Cardiac muscle cell (in vitro differentiated cells and primary cell): ENCODE results near the gene DET1. TPM values are rescaled to one million over a fixed set of nuclear protein-coding genes. Genes with fewer than 3 reads are reported as not detected.

Experiments used
- DNase-seq, 2 donors: peaks; one replicate each; pipeline versions ENCODE4 v3.0.0 to v3.0.0-alpha.2; 2010 to 2017; ENCODE audit warnings: low read depth in 1 of 2, low spot score in 1 of 2
- H3K27ac ChIP-seq: fragments of 200-600 bp; sonication (generic); 2 replicates; pipeline ENCODE4 v1.5.1; 2016
- H3K27me3 ChIP-seq: fragments of 200-600 bp; sonication (generic); 2 replicates; pipeline ENCODE4 v1.6.0; 2016; ENCODE audit warnings: control low read depth
- H3K36me3 ChIP-seq: fragments of 200-600 bp; sonication (generic); 2 replicates; pipeline ENCODE4 v1.5.1; 2016; ENCODE audit warnings: control low read depth
- H3K4me1 ChIP-seq: fragments of 200-600 bp; sonication (generic); 2 replicates; pipeline ENCODE4 v1.8.1; 2017; ENCODE audit warnings: low read depth, mild to moderate bottlenecking, mixed run types
- H3K4me3 ChIP-seq: fragments of 200-600 bp; sonication (generic); 2 replicates; pipeline ENCODE4 v1.5.1; 2016; ENCODE audit warnings: mild to moderate bottlenecking
- H3K9me3 ChIP-seq: fragments of 200-600 bp; sonication (generic); 2 replicates; pipeline ENCODE4 v1.5.1; 2017; ENCODE audit warnings: low read depth, mild to moderate bottlenecking, control low read depth
- polyA plus RNA-seq: library from polyadenylated mRNA; unstranded; fragments of >200 nt; fragmentation: Nextera tagmentation; extraction: Ambion mirVana; gene quantifications from 2 replicates; pipeline ENCODE4 v1.2.1, GENCODE V29; 2016
- total RNA-seq: library from RNA; depleted of rRNA; stranded (reverse); fragments of >200 nt; gene quantifications from 2 replicates; pipeline ENCODE4 v1.2.3, GENCODE V29; 2016
- TF ChIP-seq, protein P1 (sequence below): IDR thresholded peaks from 2 replicates; pipeline ENCODE4 v1.5.1; 2012; ENCODE audit warnings: low read depth, mild to moderate bottlenecking, low read length

Gene DET1
- total and polyA plus RNA-seq, 2 experiments from 2014 or later: 10.6 to 18.0 TPM

DNA sequence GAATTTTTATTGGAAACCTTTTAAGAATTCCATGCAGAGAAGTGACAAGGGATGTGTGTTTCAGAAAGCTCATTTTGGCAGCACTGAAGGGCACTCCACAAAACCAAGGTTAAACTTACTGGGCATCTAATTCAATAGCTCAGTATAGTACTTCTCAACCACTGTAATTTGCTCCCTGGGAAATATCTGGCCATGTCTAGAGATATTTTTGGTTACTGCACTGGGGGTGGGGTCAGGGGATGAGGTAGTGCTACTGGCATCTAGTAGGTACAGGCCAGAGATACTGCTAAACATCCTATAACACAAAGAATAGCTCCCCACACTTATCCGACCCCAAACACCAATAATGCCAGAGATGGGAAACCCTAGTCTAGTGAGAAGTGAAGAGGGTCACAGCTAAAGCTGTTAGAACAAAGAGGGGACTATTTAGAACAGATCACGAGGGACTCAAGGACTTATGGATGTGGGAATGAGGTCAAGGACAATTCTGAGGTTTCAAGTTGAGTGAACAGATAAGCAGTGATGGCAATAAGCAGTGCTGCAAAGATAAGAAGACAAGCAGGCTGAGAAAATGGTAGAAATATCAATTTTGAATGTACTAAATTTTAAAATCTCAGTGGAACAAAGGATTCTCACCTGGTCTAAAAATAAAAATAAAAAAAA lies 82.5 kb downstream of the DET1 start:
- no peak for DNase-seq
- H3K36me3 ChIP-seq: peaks cover 49% of the 10 kb centered on the region

More for the DNA sequence above, 82.5 kb downstream of the DET1 start:
- H3K4me3 ChIP-seq: no peak overlapping the region
- H3K27me3 ChIP-seq: no peaks in the 10 kb centered on the region
- no peaks in the 10 kb centered on the region for H3K9me3 ChIP-seq
- H3K27ac ChIP-seq: no peak overlapping the region
- H3K4me1 ChIP-seq: peaks cover 4% of the 10 kb centered on the region
- TF ChIP-seq, protein P1, sequence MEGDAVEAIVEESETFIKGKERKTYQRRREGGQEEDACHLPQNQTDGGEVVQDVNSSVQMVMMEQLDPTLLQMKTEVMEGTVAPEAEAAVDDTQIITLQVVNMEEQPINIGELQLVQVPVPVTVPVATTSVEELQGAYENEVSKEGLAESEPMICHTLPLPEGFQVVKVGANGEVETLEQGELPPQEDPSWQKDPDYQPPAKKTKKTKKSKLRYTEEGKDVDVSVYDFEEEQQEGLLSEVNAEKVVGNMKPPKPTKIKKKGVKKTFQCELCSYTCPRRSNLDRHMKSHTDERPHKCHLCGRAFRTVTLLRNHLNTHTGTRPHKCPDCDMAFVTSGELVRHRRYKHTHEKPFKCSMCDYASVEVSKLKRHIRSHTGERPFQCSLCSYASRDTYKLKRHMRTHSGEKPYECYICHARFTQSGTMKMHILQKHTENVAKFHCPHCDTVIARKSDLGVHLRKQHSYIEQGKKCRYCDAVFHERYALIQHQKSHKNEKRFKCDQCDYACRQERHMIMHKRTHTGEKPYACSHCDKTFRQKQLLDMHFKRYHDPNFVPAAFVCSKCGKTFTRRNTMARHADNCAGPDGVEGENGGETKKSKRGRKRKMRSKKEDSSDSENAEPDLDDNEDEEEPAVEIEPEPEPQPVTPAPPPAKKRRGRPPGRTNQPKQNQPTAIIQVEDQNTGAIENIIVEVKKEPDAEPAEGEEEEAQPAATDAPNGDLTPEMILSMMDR: no peak

Other genes starting within 250 kb of the DET1 start
- 32.9 and 34.5 TPM in 2 replicates for gene MRPL46, start 79.3 kb downstream of the DET1 start, total RNA-seq
- gene MRPL46, start 79.3 kb downstream of the DET1 start, polyA plus RNA-seq: 59.4 and 72.1 TPM in 2 replicates
- gene MRPS11, start 79.0 kb downstream of the DET1 start, total RNA-seq: 39.3 and 45.0 TPM in 2 replicates
- 78.6 and 95.2 TPM in 2 replicates for gene MRPS11, start 79.0 kb downstream of the DET1 start, polyA plus RNA-seq
- 34.0 and 53.6 TPM in 2 replicates for gene AEN, start 74.7 kb upstream of the DET1 start, total RNA-seq
- 19.7 and 20.9 TPM in 2 replicates for gene AEN, start 74.7 kb upstream of the DET1 start, polyA plus RNA-seq
- gene ISG20, start 92.3 kb upstream of the DET1 start, total RNA-seq: 0.69 and 1.3 TPM in 2 replicates
- not detected in 2 replicates for gene ISG20, start 92.3 kb upstream of the DET1 start, polyA plus RNA-seq